Middle frontal gyrus (tissue), 1 donor: ENCODE measurements around the gene CFAP54.

Experiments
- DNase-seq: peaks from one replicate; pipeline ENCODE4 v3.0.0-alpha.2; 2015; ENCODE audit warnings: low spot score; ENCODE audit errors: extremely low spot score

The CFAP54 gene

GRCh38 chr12:96749999-96750398 lies 260.6 kb downstream of the CFAP54 start:
- no peak for DNase-seq

DNA sequence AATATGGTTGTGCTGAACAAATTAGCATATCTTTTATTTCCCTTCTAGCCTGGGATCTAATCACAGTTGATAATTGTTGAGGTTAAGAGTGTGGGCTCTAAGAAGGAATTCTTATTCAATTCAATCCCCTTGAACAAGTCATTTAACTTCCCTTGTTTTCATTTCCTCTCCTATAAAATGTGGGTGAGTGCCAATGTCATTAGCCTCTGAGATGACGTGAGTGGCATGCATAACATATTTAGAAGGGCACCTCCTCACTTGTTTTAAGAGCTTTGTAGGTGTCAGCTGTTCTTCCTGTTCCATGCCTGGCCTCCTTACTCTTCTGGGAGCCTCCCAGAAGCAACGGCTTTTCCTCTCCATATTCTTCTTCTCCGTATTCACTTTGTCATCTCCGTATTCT lies 262.2 kb downstream of the CFAP54 start:
- no peak for DNase-seq

DNA sequence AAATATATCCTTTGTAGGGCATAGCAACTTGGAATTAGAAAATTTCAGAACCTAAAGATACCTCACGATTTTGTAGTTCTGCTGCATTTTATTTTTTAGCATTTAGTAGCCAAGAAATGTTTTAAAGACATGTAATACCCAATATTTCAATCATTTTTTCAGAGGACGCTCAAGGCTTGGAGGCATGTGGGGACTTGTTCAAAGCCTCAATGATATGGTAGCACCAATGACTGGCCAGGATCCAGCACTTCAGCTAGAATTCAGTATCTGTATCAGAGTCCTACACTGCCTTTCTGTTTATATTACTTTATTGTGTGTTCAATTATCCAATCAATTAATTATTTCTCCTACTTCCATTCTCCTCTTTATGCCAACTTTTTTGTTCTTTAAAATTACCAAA lies 262.8 kb downstream of the CFAP54 start:
- no peak for DNase-seq

- DNase-seq = no peak
Measured at GRCh38 chr12:96766232-96766631, 276.9 kb downstream of the CFAP54 start.

- DNase-seq = no peak
Measured at GRCh38 chr12:96769400-96769799, 280.0 kb downstream of the CFAP54 start.

DNA sequence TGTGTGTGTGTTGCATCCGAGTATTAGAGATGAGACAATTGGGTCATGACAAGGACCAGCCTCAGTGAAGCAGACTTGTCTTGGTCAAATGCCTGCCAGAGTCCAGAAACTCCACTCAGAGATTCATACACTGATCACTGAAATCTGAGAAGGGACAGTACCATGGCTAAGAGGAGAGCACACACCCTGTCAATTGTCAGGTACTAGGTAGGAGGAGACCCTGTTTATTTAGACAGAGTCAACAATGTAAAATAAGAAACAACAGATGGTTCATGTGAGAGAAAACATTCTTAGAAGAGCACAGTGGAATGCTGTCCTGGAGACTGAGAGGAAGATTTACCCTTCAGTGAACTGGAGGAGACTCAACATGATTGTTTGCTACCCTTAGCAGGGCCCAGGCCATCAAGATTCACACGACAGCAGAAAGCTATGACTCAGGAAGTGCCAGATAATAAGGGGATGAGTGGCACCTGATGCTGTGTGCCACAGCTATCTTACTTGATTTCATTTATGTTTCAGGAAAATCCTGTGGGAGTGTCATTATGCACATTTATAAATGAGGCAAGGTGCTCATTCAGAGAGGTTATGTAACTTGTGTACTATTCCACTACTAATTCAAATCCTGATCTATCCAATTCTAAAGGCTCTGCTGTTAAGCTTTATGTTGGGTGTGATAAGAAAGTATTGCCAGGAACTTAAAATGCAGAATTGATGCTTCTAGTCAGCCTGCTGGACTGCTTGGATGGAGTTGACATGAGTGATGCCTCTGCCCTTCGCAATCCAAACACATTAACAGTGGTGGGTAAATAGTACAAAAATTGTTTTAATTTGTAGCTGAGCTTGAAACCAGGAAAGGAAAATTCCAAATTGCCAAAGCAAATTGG lies 281.1 kb downstream of the CFAP54 start:
- DNase-seq = no peak

GRCh38 chr12:96773031-96773430 lies 283.7 kb downstream of the CFAP54 start:
- no peak for DNase-seq

GRCh38 chr12:96774496-96775256 lies 285.3 kb downstream of the CFAP54 start:
- no peak for DNase-seq

DNA sequence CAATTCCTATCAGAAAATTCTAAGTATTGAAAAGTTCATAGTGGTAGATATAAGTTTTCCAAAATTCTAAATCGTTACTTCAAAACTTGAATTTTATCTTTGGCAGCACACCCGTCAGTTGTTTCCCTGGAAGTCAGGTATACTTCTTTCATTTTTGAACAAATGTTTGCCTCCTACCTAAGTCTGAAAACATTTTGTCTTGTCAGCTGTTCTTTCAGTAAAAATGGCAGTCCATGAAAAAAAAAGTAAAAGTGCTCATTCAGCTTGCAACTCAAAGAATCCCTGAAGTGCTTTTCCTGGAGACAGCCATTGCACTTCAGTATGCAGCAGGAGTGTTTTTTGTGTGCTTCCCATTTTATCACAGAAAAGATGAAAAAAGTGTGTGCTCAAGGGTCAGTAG lies 287.5 kb downstream of the CFAP54 start:
- no peak for DNase-seq

DNA sequence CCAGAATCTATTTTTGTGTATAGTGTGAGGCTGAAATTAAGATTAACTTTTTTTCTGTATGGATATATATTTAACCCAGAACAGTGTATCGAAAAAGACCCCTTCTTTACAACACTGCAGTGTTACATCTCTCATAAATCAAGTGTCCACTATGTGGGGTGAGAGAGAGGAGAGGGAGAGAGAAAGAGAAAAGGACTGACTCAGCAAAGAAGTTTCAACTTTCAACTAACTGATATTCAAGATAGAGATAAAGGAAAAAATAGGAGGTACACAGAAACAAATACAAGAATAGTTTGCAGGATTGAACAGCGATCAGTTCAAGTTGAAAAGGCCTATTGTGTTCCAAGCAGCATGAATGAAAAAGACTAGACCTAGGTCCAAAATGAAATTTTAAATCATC lies 291.0 kb downstream of the CFAP54 start:
- DNase-seq = no peak

DNA sequence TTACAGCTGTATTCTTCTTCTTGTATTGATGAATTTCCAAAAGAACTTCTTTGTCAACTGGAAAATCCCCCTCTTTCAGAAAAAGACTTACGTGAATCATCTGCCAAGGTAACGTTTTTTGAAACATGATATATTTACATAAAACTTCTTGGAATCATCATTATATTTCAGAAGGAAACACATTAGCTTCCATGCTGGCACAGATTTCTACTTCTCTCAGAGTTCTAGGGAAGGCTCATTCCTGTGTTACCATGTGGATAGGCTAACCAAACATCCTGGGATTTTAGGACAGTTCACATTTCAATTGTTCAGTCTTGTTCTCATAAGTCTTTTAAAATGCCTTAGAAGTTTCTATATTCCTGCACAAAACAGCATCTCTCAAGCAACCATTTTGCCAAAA lies 297.4 kb downstream of the CFAP54 start:
- DNase-seq = no peak

DNA sequence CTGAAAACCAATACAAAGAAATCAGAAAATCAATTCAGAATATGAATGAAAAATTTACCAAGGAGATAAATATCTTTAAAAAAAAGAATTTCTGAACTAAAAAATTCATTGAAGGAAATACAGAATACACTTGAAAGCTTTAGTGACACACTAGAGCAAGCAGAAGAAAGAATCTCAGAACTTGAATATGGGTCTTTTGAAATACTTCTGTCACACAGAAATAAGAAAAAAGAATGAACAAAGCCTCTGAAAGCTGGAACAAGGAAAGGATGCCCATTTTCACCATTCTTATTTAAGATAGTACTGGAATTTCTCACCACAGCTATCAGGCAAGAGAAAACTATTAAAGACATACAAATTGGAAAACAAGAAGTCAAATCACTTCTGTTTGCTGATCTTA lies 314.6 kb downstream of the CFAP54 start:
- no peak for DNase-seq

DNA sequence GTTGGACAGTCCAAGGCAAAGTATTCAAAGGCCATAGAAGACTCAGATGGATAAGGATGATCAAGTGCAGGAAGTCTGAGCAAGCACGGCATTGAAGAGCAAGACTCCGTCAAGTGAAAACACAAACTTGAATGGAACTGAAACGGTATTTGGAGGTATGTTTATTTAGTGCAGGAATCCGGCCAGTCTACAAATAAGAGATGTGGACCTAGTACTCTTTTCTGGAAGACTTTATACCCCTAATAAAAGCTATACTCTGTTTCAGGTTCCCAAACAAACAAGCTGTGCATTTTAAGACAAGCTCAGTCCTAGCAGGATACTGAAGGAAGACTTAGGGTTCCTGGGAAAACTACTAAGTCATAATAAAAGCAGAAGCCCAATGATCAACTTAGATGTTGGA lies 316.9 kb downstream of the CFAP54 start:
- no peak for DNase-seq

DNA sequence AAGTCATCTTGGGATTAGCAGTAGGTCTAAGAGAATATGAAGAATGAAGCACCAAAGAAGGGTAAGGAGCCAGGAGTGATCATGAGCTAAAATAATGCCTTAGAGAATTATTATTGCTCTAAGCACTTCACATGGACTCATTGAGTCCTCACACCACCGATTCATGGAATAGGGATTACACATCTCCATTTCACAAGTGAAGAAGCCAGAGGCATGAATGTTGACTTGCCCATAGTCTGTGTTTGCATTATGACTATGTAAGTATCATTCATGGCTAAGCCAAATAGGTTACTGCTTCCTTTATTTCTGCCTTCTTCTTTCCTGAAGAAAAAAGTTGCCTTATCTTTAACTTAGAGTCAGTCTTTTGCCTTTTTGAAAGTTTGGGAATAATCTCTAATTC lies 318.4 kb downstream of the CFAP54 start:
- DNase-seq = no peak

- no peak for DNase-seq
Measured at GRCh38 chr12:96808587-96808986, 319.2 kb downstream of the CFAP54 start.

GRCh38 chr12:96809522-96809921 lies 320.1 kb downstream of the CFAP54 start:
- DNase-seq = no peak

- no peak for DNase-seq
Measured at GRCh38 chr12:96810057-96810456, 320.7 kb downstream of the CFAP54 start.

DNA sequence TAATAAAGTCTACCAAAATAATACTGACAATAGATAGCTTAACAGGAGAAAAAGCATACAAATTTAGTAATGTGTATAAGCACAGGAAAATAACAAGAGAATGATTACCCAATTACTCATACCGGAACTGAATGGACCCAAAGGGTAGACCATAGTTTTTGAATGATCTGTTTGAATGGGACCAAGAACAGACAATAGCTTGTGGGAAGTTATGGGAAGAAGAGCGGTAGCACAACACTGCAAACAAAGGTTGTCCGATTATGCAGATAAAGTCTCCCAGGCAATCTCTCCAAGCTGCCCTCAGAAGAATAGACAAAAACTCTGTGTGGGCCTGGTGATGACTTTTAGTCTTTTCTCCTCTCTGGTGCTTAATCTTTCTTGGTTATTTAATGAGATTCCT lies 321.1 kb downstream of the CFAP54 start:
- DNase-seq = no peak

- DNase-seq = no peak
Measured at GRCh38 chr12:96811083-96811482, 321.7 kb downstream of the CFAP54 start.

- no peak for DNase-seq
Measured at GRCh38 chr12:96812153-96812552, 322.8 kb downstream of the CFAP54 start.

DNA sequence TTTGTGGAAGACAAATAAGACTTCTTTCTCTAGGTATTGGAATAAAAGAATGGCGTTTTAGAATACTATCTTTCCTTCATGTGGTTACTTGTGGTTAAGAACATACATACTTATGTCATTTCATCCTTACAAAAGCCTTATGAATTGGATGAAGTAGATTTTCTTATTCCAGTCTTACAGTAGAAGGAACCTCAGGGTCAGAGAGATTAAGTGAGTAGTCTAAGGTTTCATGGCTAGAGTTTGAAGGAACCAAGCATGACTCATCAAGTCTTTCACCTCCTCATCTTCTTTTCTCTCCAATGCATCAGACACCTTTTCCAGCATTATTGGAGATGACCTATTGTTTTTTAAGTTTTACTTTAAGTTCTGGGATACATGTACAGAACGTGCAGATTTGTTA lies 324.8 kb downstream of the CFAP54 start:
- DNase-seq = no peak

DNA sequence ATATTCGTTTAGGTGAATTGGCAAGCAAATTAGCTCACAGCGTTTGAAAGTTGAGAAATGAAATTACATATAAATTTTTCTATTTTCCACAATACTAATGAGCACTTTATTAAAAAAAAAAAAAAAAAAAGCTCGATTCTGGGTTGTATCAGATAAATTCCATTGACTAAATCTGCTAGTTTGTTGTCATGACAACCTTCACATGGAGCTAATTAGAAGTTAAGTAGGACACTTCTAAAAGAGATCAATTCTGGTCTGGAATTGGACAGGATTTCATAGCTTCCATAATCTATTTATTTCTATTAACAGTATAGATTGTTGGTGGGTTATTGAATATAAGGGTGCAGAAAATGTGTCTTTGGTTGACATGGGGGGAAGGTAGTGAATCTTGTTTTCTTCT lies 332.2 kb downstream of the CFAP54 start:
- no peak for DNase-seq

- DNase-seq = no peak
Measured at GRCh38 chr12:96822641-96823040, 333.3 kb downstream of the CFAP54 start.
